A549 (cell line): ENCODE results near the gene AURKB. TPM values are rescaled to one million over a fixed set of nuclear protein-coding genes. Genes with fewer than 3 reads are reported as not detected.

Source experiments
- BCL3 ChIP-seq: fragments of >200 bp; sonication (Bioruptor Twin); formaldehyde crosslinking; IDR thresholded peaks from 3 replicates; pipeline ENCODE4 v1.6.1; 2016
- BHLHE40 ChIP-seq: IDR thresholded peaks from 2 replicates; pipeline ENCODE4 v1.6.1; 2012; ENCODE audit warnings: low read depth, low read length, inconsistent platforms
- CHD2 ChIP-seq: fragments of 150-350 bp; IDR thresholded peaks from 2 replicates; pipeline ENCODE4 v1.6.1; 2014; ENCODE audit warnings: low read length; ENCODE audit not compliant: partially characterized antibody
- CHD4 ChIP-seq: fragments of 200-600 bp; sonication (generic); IDR thresholded peaks from 2 replicates; pipeline ENCODE4 v1.6.1; 2016; ENCODE audit warnings: antibody characterized with exemption, mild to moderate bottlenecking, borderline replicate concordance
- E2F6 ChIP-seq: IDR thresholded peaks from 2 replicates; pipeline ENCODE4 v1.6.1; 2012; ENCODE audit warnings: low read depth, borderline replicate concordance
- ESRRA ChIP-seq: fragments of 150-350 bp; IDR thresholded peaks from 2 replicates; pipeline ENCODE4 v1.6.1; 2014; ENCODE audit warnings: mild to moderate bottlenecking, low read length, borderline replicate concordance
- FOSB ChIP-seq: fragments of 250-450 bp; sonication (Bioruptor Pico); IDR thresholded peaks from 2 replicates; pipeline ENCODE4 v1.5.0; 2020; ENCODE audit warnings: mild to moderate bottlenecking, moderate library complexity
- GATA3 ChIP-seq: IDR thresholded peaks from 2 replicates; pipeline ENCODE4 v1.6.1; 2012; ENCODE audit warnings: borderline replicate concordance
- HDAC2 ChIP-seq: fragments of 200-600 bp; sonication (generic); IDR thresholded peaks from 2 replicates; pipeline ENCODE4 v1.6.1; 2016
- HOXB13 ChIP-seq: fragments of 250-450 bp; sonication (Bioruptor Pico); IDR thresholded peaks from 2 replicates; pipeline ENCODE4 v1.5.0; 2020; ENCODE audit warnings: low read depth, mild to moderate bottlenecking, moderate library complexity
- MAFK ChIP-seq: fragments of 450-650 bp; IDR thresholded peaks from 2 replicates; pipeline ENCODE4 v1.6.1; 2014; ENCODE audit not compliant: partially characterized antibody
- MAX ChIP-seq: IDR thresholded peaks from 2 replicates; pipeline ENCODE4 v1.6.1; 2012
- NPAS2 ChIP-seq: fragments of 250-450 bp; sonication (Bioruptor Pico); IDR thresholded peaks from 2 replicates; pipeline ENCODE4 v1.8.0; 2022; ENCODE audit warnings: mild to moderate bottlenecking, moderate library complexity, borderline replicate concordance
- PBX3 ChIP-seq: IDR thresholded peaks from 2 replicates; pipeline ENCODE4 v1.6.1; 2012
- POLR2A ChIP-seq: IDR thresholded peaks from 2 replicates; pipeline ENCODE4 v1.6.1; 2012; ENCODE audit warnings: mild to moderate bottlenecking, low read length
- POLR2AphosphoS2 ChIP-seq: conservative IDR thresholded peaks from 2 replicates; pipeline ENCODE4 v1.6.1; 2012; ENCODE audit warnings: low read length, improper control_type of control experiment, inconsistent platforms
- RARB ChIP-seq: fragments of 250-450 bp; sonication (Bioruptor Pico); IDR thresholded peaks from 2 replicates; pipeline ENCODE4 v1.8.0; 2021; ENCODE audit warnings: mild to moderate bottlenecking, moderate library complexity
- RCOR1 ChIP-seq: fragments of 150-350 bp; IDR thresholded peaks from 2 replicates; pipeline ENCODE4 v1.6.1; 2014; ENCODE audit warnings: antibody characterized with exemption, low read length, low read depth
- REST ChIP-seq: fragments of 200-600 bp; sonication (generic); IDR thresholded peaks from 2 replicates; pipeline ENCODE4 v1.6.1; 2016; ENCODE audit warnings: antibody characterized with exemption, mild to moderate bottlenecking, moderate library complexity
- SMC3 ChIP-seq: fragments of >200 bp; sonication (Bioruptor Twin); formaldehyde crosslinking; IDR thresholded peaks from 3 replicates; pipeline ENCODE4 v1.6.1; 2018; ENCODE audit warnings: inconsistent platforms
- SREBF2 ChIP-seq: fragments of 450-650 bp; IDR thresholded peaks from 2 replicates; pipeline ENCODE4 v1.6.1; 2014; ENCODE audit warnings: mild to moderate bottlenecking, moderate library complexity
- TFCP2L1 ChIP-seq: fragments of 250-450 bp; sonication (Bioruptor Pico); IDR thresholded peaks from 2 replicates; pipeline ENCODE4 v1.5.0; 2021; ENCODE audit warnings: mild to moderate bottlenecking
- ZNF302 ChIP-seq: fragments of 250-450 bp; sonication (Bioruptor Pico); IDR thresholded peaks from 2 replicates; pipeline ENCODE4 v1.9.0; 2021; ENCODE audit warnings: inconsistent platforms, mild to moderate bottlenecking, moderate library complexity
- polyA plus RNA-seq, 4 experiments: library from polyadenylated mRNA; depleted of rRNA in 3 of 4; stranded (reverse); fragments of >200 nt; fragmentation: RNase III in 1 of 4; extraction: RNeasy Plus Mini Kit Qiagen cat#74134 plus additional on column Dnase treatment in 1 of 4; gene quantifications; 2 replicates in 3 of 4; 3 replicates in 1 of 4; pipeline ENCODE4 v1.2.3, GENCODE V29; 2011 to 2017

The AURKB gene
- polyA plus RNA-seq, 2 of the 4 experiments (the other 2 are of a cell fraction) = 51.0 to 130 TPM

- TF ChIP-seq CHD4 (no peak), PBX3 (peak; percentile 81), HDAC2 (no peak), NPAS2 (no peak), ESRRA (peak; percentile 84; the same call in 1 of the 2 replicates), MAX (peak; percentile 93), SMC3 (no peak), SREBF2 (peak; percentile 84), RCOR1 (no peak), REST (no peak), HOXB13 (CRISPR knock-in tag) (no peak), E2F6 (peak; percentile 69; the same call in 1 of the 2 replicates), ZNF302 (no peak), FOSB (CRISPR knock-in tag) (peak; percentile 91), CHD2 (no peak), RARB (CRISPR knock-in tag) (0 out of 2 replicates have a peak, but pooled peaks have one; percentile 80), GATA3 (peak; percentile 65), MAFK (no peak), BHLHE40 (no peak), TFCP2L1 (CRISPR knock-in tag) (peak; percentile 88; the same call in 1 of the 2 replicates), POLR2AphosphoS2 (no peak), POLR2A (peak; percentile 27; the same call in 1 of the 2 replicates), BCL3 (peak; percentile 11; the same call in 1 of the 3 replicates)
Observed at GRCh38 chr17:8187517-8188262, 22.7 kb downstream of the AURKB start (continued).
